T-helper 1 cell treated with Interleukin-12 subunit alpha and Interleukin-12 subunit beta and Interleukin-4 antibody, amounts not matched to agents 30 ng/mL and 1 ng/mL, for 36 hours (primary cell): Measurements from ENCODE around the gene UAP1L1. TPM values are rescaled to one million over a fixed set of nuclear protein-coding genes. Genes with fewer than 3 reads are reported as not detected.

ENCODE experiments used
- intact Hi-C: fragments of 100-400 bp; cut with micrococcal nuclease; formaldehyde crosslinking; loops from one replicate; pipeline ENCODE4 v1.15.1; 2024
- total RNA-seq: library from RNA; stranded (reverse); gene quantifications from 2 replicates; pipeline ENCODE4 v1.2.3, GENCODE V29; 2022

UAP1L1 gene
- total RNA-seq, 1 donor from 2014 or later = 15.1 TPM

DNA sequence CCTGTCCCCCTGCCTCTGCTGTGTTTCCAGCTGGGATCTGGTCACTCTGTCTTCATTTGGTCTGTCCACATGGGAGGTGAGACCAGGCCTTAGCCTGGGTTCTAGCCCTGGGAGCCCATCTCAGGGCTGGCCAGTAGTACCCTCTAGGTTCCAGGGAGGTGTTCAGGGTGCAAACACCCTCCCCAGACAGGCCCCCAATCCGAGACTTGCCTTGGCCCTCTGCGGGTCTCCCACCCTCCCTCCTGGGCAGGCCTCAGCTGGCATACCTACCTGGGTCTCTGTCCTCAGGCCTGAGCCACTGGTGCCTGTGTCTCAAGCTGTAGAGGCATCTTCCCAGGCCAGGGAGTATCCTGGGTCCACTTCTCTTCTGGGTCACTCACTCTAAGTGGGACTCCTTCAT lies 6.0 kb upstream of the UAP1L1 start:
- intact Hi-C loops = loop anchor here (2.0 kb wide), 1 partner anchor 42 kb away; the partner anchor contains the start of gene ABCA2

DNA sequence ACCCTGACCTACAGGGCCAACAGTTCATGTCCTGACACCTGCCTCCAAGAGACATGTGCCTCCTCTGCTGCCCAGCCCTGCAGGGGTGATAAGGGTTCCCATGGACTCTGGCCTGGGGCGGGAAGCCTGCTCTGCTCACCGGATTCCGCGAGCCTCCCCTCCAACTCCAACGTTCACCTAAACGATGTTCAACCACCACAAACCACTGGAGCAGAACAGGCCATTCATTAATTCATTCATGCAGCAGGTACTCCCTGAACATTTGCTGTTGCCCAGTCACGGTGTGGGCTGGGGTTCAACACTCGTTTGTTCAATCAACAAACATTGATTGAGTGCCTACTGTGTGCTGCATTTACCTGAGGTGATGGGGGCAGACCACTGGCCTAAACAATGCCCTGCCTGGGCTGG lies 3.3 kb upstream of the UAP1L1 start:
- intact Hi-C loops = no loop called here

DNA sequence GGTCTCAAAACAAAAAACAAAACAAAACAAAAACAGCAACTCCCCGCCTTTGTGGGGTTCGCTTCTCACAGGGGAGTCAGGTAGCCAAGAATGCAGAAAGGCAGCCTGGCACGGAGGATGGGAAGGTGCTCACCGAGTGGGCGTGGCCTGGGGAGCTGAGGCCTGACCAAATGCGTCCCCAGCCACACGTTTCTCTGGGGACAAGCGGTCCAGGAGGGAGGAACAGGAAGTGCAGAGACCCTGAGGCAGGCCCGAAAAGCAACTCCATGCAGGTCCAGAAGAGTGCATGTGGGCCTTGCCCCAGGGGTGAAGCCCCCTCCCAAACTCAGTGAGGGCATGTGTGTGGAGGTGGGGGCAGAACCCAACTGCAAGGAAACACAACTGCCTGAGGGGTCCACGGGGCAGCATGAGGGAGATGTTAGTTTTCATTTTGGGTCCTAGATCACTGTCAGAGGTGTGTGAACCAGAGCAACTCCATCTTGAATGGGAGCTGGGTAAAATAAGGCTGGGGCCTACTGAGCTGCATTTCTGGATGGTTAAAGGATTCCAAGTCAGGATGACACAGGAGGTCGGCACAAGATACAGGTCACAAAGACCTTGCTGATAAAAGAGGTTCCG lies 2.6 kb upstream of the UAP1L1 start:
- intact Hi-C loops = no loop called here

- intact Hi-C loops = no loop called here
Measured at GRCh38 chr9:137075275-137075775, 2.0 kb upstream of the UAP1L1 start.

GRCh38 chr9:137076636-137077009 lies 694 bp upstream of the UAP1L1 start:
- intact Hi-C loops = loop anchor here (1.0 kb wide), 2 partner anchors 7 to 10 kb away; partner anchors contain the start of gene MAN1B1

GRCh38 chr9:137077758-137078693 lies 709 bp downstream of the UAP1L1 start:
- intact Hi-C loops = loop anchor here (1.0 kb wide), 2 partner anchors 8 to 9 kb away; partner anchors contain the start of gene MAN1B1

GRCh38 chr9:137078701-137079400 lies 1.5 kb downstream of the UAP1L1 start:
- intact Hi-C loops = no loop called here

- intact Hi-C loops = no loop called here
Measured at GRCh38 chr9:137079401-137079787, 2.1 kb downstream of the UAP1L1 start.

- intact Hi-C loops = loop anchor here (10.0 kb wide), 1 partner anchor 474 kb away; the partner anchor contains the start of genes MRPL41 and PNPLA7
Measured at GRCh38 chr9:137080260-137081122, 3.2 kb downstream of the UAP1L1 start.

DNA sequence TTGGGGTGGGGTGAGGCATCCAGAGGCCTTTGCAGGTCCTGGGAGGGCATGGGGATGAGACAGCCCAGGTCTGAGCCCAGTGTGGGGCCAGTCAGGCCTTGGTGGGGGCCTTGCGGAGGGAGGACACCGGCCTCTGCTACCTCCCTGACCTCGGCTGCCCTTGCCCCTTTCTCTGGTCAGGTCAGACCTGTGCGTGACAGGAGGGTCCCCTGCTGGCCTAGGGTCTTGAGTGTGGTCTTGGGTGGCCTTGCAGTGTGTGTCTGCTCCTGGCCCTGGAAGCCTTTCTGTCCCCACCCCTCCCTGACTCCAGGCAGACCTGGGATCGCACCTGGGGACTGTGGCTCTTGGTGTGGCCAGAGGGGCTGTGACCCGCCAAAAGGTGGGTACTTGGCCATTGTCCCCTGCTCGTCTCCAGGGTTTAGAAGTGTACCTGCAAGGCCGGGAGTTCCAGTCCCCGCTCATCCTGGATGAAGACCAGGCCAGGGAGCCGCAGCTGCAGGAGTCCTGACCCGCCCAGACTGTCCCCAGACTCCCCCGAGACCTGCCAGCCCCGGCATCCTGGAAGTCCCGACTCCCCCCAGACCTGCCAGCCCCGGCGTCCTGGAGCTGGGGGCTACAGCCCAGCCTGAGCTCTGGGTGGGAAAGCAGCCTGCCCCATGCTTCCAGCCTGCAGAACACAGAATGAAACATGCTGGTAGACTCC lies 5.1 kb downstream of the UAP1L1 start:
- intact Hi-C loops = loop anchor here (10.0 kb wide), 1 partner anchor 472 kb away; the partner anchor contains the start of genes MRPL41 and PNPLA7

DNA sequence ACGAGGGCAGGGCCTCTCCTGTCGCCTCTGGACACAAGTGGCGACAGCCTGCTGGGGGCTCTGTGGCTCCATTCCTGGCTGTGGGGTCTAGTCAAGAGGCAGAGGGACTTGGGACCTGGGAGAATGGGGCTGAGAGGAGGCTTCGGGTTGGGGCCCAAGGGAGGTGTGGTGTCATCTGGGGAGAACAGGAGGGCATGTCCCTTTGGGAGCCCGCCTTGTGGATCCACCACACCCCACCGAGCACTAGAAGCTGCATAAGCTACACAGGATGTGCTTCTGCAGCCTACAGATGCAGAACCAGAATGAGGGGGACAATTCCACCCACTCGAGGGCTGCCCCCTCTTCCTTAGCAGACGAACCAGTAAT lies 5.6 kb downstream of the UAP1L1 start:
- intact Hi-C loops = loop anchor here (10.0 kb wide), 1 partner anchor 472 kb away; the partner anchor contains the start of genes MRPL41 and PNPLA7

GRCh38 chr9:137083394-137084004 lies 6.2 kb downstream of the UAP1L1 start:
- intact Hi-C loops = loop anchor here (10.0 kb wide), 1 partner anchor 471 kb away; the partner anchor contains the start of genes MRPL41 and PNPLA7

DNA sequence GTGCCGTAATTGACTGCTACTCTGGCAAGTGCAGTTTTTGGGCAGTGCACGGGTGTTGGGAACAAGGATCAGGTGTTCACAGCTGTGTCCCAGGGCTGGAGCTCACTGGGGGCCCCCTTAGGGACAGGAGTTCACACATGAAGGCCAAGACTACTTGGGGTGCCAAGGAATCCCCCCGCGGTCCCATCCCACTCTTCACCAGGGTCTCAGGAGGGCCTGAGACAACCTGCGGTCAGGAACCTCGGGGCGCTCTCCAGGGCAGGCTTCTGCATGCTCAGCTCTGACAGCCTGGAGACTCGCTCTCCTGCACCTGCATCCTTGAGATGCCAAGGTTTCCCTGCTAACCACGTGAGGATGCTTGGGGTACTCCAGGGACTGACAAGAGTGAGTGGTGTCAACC lies 7.2 kb downstream of the UAP1L1 start:
- intact Hi-C loops = loop anchor here (10.0 kb wide), 1 partner anchor 470 kb away; the partner anchor contains the start of genes MRPL41 and PNPLA7

DNA sequence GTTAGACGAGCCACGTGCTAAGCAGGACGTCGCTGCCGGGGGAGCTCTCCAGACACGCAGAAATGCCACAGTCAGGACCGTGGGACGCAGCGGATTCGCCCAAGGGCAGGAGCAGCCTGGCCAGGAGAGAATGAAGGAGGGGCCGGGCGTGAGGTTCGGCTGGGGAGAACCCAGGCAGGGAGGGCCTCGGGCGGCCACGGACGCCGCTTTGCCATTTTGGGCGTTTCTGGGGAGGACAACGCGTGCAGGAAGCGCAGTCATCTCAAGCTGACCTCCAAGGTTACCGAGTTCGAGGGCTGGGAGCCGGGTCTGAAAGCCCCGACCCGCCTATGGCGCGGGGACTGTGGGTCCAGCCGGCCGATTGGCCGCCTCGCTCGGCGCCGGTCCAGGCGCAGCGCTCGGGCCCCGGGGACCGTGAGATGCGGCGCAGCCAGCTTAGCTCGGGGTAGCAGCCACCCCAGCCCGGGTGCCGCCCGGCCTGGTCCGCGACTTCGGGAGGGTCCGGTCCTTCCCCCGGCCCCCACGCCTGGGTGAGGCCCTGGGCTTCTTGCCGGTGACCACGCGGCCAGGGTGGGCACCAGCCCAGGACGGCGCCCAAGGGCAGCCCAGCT lies 8.7 kb downstream of the UAP1L1 start:
- intact Hi-C loops = loop anchor here (1.0 to 10.0 kb wide), 16 partner anchors 9 to 603 kb away; partner anchors contain the start of genes FBXW5, MRPL41, NELFB and PAXX

GRCh38 chr9:137086531-137087408 lies 9.5 kb downstream of the UAP1L1 start, which contains the start of gene MAN1B1:
Gene MAN1B1 (plus strand): TSS chr9:137086985. CDS start chr9:137087000, 15 bp downstream.
- intact Hi-C loops = loop anchor here (1.0 to 10.0 kb wide), 19 partner anchors 9 to 604 kb away; partner anchors contain the start of genes FBXW5, MRPL41, NDOR1 and NELFB

GRCh38 chr9:137087409-137087925 lies 10.2 kb downstream of the UAP1L1 start:
- intact Hi-C loops = loop anchor here (1.0 to 10.0 kb wide), 10 partner anchors 8 to 605 kb away; partner anchors contain the start of genes MRPL41, NDOR1, PAXX and PNPLA7

DNA sequence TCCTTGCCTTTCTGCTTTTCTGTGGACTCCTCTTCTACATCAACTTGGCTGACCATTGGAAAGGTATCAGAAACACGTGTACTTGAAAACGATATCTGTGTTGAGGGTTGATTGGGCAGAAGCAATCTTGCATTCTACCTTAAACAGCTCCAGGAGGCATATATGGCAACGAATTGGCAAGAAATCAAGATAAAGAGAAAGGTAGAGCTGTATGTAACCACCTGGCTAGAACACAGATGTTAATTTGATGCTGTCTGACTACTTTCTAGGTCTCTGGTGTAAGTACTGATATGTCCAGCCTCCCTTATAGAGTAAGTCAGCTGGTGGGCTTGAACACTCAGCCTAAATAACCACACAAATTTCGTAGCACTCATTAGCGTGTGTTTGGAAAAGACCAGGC lies 10.8 kb downstream of the UAP1L1 start:
- intact Hi-C loops = loop anchor here (5.0 to 10.0 kb wide), 3 partner anchors 96 to 467 kb away; partner anchors contain the start of genes MRPL41, PAXX, PNPLA7 and TRAF2
